Thoracic aorta (tissue), 2 donors: Measurements from ENCODE around the gene ELAVL1. TPM values are rescaled to one million over a fixed set of nuclear protein-coding genes. Genes with fewer than 3 reads are reported as not detected.

Experiments
- ATAC-seq: fragments of 150-250 bp; one replicate; pipeline ENCODE4 v1.8.0; 2017; ENCODE audit warnings: low read depth; ENCODE audit not compliant: insufficient number of reproducible peaks, low FRiP score
- DNase-seq: peaks from one replicate; pipeline ENCODE4 v3.0.0-alpha.2; 2020; ENCODE audit warnings: low spot score
- H3K27ac ChIP-seq, 2 donors: fragments of 200-600 bp; sonication (generic); 1 replicate in 1 of 2; 2 replicates in 1 of 2; pipeline ENCODE4 v1.5.1; 2016; ENCODE audit warnings: mild to moderate bottlenecking in 2 of 2, moderate library complexity in 2 of 2
- H3K27me3 ChIP-seq: fragments of 200-600 bp; sonication (generic); replicated peaks from 2 replicates; pipeline ENCODE4 v1.6.0; 2016; ENCODE audit warnings: mild to moderate bottlenecking; ENCODE audit not compliant: insufficient read depth
- H3K36me3 ChIP-seq: fragments of 200-600 bp; sonication (generic); one replicate; pipeline ENCODE4 v1.5.1; 2016
- H3K4me1 ChIP-seq, 2 donors: fragments of 200-600 bp; sonication (generic); 1 replicate in 1 of 2; 2 replicates in 1 of 2; pipeline versions ENCODE4 v1.5.1 to v1.6.0; 2016; ENCODE audit warnings: low read depth in 2 of 2, mild to moderate bottlenecking in 1 of 2; ENCODE audit not compliant: control insufficient read depth in 1 of 2
- H3K4me3 ChIP-seq: fragments of 200-600 bp; sonication (generic); 2 replicates; pipeline ENCODE4 v1.5.1; 2016; ENCODE audit warnings: mild to moderate bottlenecking
- H3K9me3 ChIP-seq: fragments of 200-600 bp; sonication (generic); 2 replicates; pipeline ENCODE4 v1.5.1; 2016
- total RNA-seq, 2 donors: library from RNA; depleted of rRNA; stranded (reverse); fragments of >200 nt; gene quantifications; one replicate each; pipeline versions ENCODE4 v1.1.0 to v1.2.3, GENCODE V29; 2016
- TF ChIP-seq, protein P1 (sequence below): fragments of 200-600 bp; sonication (generic); IDR thresholded peaks from one replicate; pipeline ENCODE4 v1.5.1; 2019; ENCODE audit warnings: antibody characterized with exemption

Gene ELAVL1
- total RNA-seq, 2 donors from 2014 or later: 33.6 to 39.2 TPM

GRCh38 chr19:7959211-7959610 is 46.2 kb downstream of the ELAVL1 start:
- no peak overlapping the region for H3K4me3 ChIP-seq
- H3K27ac ChIP-seq: no peak overlapping the region
- no peaks in the 10 kb centered on the region for H3K4me1 ChIP-seq
- no peaks in the 10 kb centered on the region for H3K9me3 ChIP-seq
- H3K27me3 ChIP-seq: no peaks in the 10 kb centered on the region
- ATAC-seq (no peak), DNase-seq (no peak)
- peaks cover 29% of the 10 kb centered on the region for H3K36me3 ChIP-seq
- TF ChIP-seq, protein P1, sequence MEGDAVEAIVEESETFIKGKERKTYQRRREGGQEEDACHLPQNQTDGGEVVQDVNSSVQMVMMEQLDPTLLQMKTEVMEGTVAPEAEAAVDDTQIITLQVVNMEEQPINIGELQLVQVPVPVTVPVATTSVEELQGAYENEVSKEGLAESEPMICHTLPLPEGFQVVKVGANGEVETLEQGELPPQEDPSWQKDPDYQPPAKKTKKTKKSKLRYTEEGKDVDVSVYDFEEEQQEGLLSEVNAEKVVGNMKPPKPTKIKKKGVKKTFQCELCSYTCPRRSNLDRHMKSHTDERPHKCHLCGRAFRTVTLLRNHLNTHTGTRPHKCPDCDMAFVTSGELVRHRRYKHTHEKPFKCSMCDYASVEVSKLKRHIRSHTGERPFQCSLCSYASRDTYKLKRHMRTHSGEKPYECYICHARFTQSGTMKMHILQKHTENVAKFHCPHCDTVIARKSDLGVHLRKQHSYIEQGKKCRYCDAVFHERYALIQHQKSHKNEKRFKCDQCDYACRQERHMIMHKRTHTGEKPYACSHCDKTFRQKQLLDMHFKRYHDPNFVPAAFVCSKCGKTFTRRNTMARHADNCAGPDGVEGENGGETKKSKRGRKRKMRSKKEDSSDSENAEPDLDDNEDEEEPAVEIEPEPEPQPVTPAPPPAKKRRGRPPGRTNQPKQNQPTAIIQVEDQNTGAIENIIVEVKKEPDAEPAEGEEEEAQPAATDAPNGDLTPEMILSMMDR: no peak

GRCh38 chr19:7955696-7956095 is 49.7 kb downstream of the ELAVL1 start:
- ATAC-seq (no peak), DNase-seq (no peak)
- TF ChIP-seq, protein P1: no peak
- no peaks in the 10 kb centered on the region for H3K9me3 ChIP-seq
- H3K4me3 ChIP-seq: no peak overlapping the region
- H3K27me3 ChIP-seq: no peaks in the 10 kb centered on the region
- H3K36me3 ChIP-seq: peaks cover 8% of the 10 kb centered on the region
- no peaks in the 10 kb centered on the region for H3K4me1 ChIP-seq
- H3K27ac ChIP-seq: no peak overlapping the region

DNA sequence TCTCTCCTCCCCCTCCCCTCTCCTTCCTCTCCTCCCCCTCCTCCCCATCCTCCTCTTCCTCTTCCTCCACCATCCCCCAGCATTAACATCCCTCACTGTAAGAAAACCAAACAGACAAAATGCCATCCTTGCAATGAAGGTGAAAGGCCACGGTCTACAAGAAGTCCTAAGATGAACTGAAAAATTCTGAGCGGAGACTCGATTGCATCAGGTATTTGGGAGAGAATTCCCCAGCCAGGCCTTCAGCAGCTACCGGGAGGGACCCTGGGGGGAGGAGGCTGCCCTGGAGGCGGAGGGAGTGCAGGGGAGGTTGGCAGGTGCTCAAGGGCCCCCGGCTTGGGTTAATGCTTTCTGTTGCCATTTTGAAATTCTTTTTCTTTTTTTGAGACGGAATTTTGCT is 51.9 kb downstream of the ELAVL1 start:
- Histone ChIP-seq H3K4me3 (no peak overlapping the region), H3K4me1 (no peaks in the 10 kb centered on the region), H3K9me3 (no peaks in the 10 kb centered on the region), H3K27ac (no peak overlapping the region), H3K36me3 (no peaks in the 10 kb centered on the region), H3K27me3 (no peaks in the 10 kb centered on the region)
- DNase-seq (no peak), ATAC-seq (no peak)
- TF ChIP-seq, protein P1: no peak

GRCh38 chr19:7953060-7953459 is 52.4 kb downstream of the ELAVL1 start:
- ATAC-seq (no peak), DNase-seq (no peak)
- H3K36me3 ChIP-seq: no peaks in the 10 kb centered on the region
- no peaks in the 10 kb centered on the region for H3K9me3 ChIP-seq
- TF ChIP-seq, protein P1: no peak
- no peaks in the 10 kb centered on the region for H3K4me1 ChIP-seq
- no peaks in the 10 kb centered on the region for H3K27me3 ChIP-seq
- no peak overlapping the region for H3K27ac ChIP-seq
- H3K4me3 ChIP-seq: no peak overlapping the region

DNA sequence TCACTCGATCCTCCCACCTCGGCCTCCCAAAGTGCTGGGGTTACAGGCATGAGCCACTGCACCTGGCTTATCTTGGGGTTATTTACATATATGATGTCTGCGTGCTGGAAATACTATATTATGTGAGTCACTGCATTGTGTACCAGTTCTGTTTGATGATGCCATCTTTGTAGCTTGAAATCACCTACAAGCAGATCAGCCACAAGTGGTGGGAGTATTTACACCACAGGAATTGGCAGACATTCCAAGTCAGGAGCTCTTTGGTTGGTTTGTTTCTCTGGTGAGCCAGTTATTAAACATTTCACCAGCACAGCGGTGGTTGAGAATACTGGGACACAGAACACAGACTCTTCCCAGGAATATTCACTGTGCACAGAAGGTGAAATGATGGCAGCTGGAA is 57.5 kb downstream of the ELAVL1 start:
- ATAC-seq (no peak), DNase-seq (no peak)
- H3K27me3 ChIP-seq: no peaks in the 10 kb centered on the region
- TF ChIP-seq, protein P1: no peak
- no peak overlapping the region for H3K27ac ChIP-seq
- no peak overlapping the region for H3K4me3 ChIP-seq
- H3K4me1 ChIP-seq: peaks cover 0 to 1% of the 10 kb centered on the region in 2 donors
- no peaks in the 10 kb centered on the region for H3K9me3 ChIP-seq
- no peaks in the 10 kb centered on the region for H3K36me3 ChIP-seq
